DND-41 (cell line): Measurements from ENCODE around the gene PRSS57.

Experiments
- ATAC-seq: fragments of 200-7000 bp; cut with Tn5 transposase; 3 replicates; pipeline ENCODE4 v1.9.1; 2021; ENCODE audit warnings: low read depth; ENCODE audit not compliant: insufficient read depth
- DNase-seq: peaks from one replicate; pipeline ENCODE4 v3.0.0-alpha.2; 2020
- H2AFZ ChIP-seq: 2 replicates; pipeline ENCODE4 v1.6.0; 2012; ENCODE audit warnings: low read depth, low read length
- H3K27ac ChIP-seq: 2 replicates; pipeline ENCODE4 v1.5.1; 2012; ENCODE audit warnings: low read length, inconsistent platforms
- H3K27me3 ChIP-seq: fragments of 200-600 bp; sonication (generic); 2 replicates; pipeline ENCODE4 v1.6.0; 2012; ENCODE audit warnings: low read length, mild to moderate bottlenecking, inconsistent platforms; ENCODE audit not compliant: insufficient read depth, poor library complexity
- H3K36me3 ChIP-seq: 2 replicates; pipeline ENCODE4 v1.5.1; 2012; ENCODE audit warnings: low read length, inconsistent platforms; ENCODE audit not compliant: insufficient read depth
- H3K4me1 ChIP-seq: 2 replicates; pipeline ENCODE4 v1.5.1; 2012; ENCODE audit warnings: mild to moderate bottlenecking, low read length; ENCODE audit not compliant: insufficient read depth
- H3K4me2 ChIP-seq: 2 replicates; pipeline ENCODE4 v1.6.0; 2012; ENCODE audit warnings: mild to moderate bottlenecking, moderate library complexity, low read length, inconsistent platforms; ENCODE audit not compliant: insufficient read depth
- H3K4me3 ChIP-seq, 2 experiments: fragments of 200-600 bp in 1 of 2; shearing (Covaris generic) in 1 of 2; 2 replicates each; pipeline ENCODE4 v1.5.1; 2012 to 2016; ENCODE audit warnings: inconsistent platforms in 2 of 2, low read length in 2 of 2, mild to moderate bottlenecking in 2 of 2, low read depth in 1 of 2, moderate library complexity in 1 of 2
- H3K79me2 ChIP-seq: 2 replicates; pipeline ENCODE4 v1.6.0; 2012; ENCODE audit warnings: low read length, inconsistent platforms; ENCODE audit not compliant: insufficient read depth
- H3K9ac ChIP-seq: 2 replicates; pipeline ENCODE4 v1.6.0; 2012; ENCODE audit warnings: low read depth, mild to moderate bottlenecking, inconsistent platforms, low read length, moderate library complexity
- H3K9me3 ChIP-seq: 2 replicates; pipeline ENCODE4 v1.5.1; 2012; ENCODE audit warnings: low read length, moderate library complexity, mild to moderate bottlenecking, inconsistent platforms; ENCODE audit not compliant: insufficient read depth, severe bottlenecking
- H4K20me1 ChIP-seq: 2 replicates; pipeline ENCODE4 v1.6.0; 2012; ENCODE audit warnings: low read length; ENCODE audit not compliant: insufficient read depth
- EZH2 ChIP-seq: IDR thresholded peaks from 3 replicates; pipeline ENCODE4 v1.6.1; 2012; ENCODE audit warnings: borderline replicate concordance, low read depth, mild to moderate bottlenecking, moderate library complexity, low read length, inconsistent platforms; ENCODE audit not compliant: severe bottlenecking
- TF ChIP-seq, protein P1 (sequence below): IDR thresholded peaks from 2 replicates; pipeline ENCODE4 v1.5.1; 2012; ENCODE audit warnings: borderline replicate concordance, low read length, moderate library complexity, mild to moderate bottlenecking; ENCODE audit not compliant: poor library complexity, severe bottlenecking; ENCODE audit errors: extremely low read depth

PRSS57 gene

DNA sequence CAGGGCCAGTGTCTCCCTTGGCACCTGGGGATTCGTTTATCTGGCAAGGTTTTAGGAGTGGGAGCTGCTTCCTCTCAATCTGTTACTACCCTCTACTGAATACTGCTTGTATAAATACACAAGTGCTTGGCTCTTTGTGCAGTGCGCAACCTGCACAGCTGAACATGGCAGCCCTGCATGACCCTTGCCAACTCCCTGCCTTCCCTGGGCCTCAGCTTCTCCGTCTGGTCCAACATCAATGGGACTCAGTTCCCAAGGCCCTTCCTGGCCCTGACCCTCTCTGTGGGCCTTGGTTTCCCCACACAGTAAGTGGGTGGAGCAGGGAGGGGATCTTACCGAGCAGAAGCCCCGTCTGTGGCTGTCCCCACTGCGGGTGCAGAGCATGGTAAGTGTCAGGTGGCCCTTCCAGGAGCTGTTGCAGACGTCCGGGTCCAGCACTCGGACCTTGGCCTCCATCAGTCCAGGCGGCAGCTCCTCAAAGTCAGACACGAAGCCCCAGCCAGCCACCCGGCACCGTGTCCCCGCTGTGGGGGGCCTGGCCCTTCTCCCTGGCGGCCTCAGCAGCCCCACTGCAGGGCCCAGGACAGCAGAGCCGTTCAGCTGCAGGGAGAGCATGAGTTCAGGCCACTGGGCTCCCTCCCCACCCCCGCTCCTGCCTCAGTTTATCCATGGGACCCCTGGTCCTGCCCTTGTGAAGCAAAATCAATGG lies 8.5 kb downstream of the PRSS57 start:
- H3K27ac ChIP-seq, result no peak overlapping the region
- no peak overlapping the region for H3K4me2 ChIP-seq
- TF ChIP-seq, protein P1, sequence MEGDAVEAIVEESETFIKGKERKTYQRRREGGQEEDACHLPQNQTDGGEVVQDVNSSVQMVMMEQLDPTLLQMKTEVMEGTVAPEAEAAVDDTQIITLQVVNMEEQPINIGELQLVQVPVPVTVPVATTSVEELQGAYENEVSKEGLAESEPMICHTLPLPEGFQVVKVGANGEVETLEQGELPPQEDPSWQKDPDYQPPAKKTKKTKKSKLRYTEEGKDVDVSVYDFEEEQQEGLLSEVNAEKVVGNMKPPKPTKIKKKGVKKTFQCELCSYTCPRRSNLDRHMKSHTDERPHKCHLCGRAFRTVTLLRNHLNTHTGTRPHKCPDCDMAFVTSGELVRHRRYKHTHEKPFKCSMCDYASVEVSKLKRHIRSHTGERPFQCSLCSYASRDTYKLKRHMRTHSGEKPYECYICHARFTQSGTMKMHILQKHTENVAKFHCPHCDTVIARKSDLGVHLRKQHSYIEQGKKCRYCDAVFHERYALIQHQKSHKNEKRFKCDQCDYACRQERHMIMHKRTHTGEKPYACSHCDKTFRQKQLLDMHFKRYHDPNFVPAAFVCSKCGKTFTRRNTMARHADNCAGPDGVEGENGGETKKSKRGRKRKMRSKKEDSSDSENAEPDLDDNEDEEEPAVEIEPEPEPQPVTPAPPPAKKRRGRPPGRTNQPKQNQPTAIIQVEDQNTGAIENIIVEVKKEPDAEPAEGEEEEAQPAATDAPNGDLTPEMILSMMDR, result no peak
- no peak for TF ChIP-seq EZH2
- H3K9me3 ChIP-seq, result no peaks in the 10 kb centered on the region
- no peak overlapping the region for H3K9ac ChIP-seq
- H2AFZ ChIP-seq, result no peak overlapping the region
- no peak overlapping the region for H3K4me3 ChIP-seq
- ATAC-seq (no peak), DNase-seq (no peak)
- no peaks in the 10 kb centered on the region for H3K79me2 ChIP-seq
- no peaks in the 10 kb centered on the region for H3K4me1 ChIP-seq
- H3K36me3 ChIP-seq, result no peaks in the 10 kb centered on the region
- no peaks in the 10 kb centered on the region for H4K20me1 ChIP-seq
- H3K27me3 ChIP-seq, result no peaks in the 10 kb centered on the region

DNA sequence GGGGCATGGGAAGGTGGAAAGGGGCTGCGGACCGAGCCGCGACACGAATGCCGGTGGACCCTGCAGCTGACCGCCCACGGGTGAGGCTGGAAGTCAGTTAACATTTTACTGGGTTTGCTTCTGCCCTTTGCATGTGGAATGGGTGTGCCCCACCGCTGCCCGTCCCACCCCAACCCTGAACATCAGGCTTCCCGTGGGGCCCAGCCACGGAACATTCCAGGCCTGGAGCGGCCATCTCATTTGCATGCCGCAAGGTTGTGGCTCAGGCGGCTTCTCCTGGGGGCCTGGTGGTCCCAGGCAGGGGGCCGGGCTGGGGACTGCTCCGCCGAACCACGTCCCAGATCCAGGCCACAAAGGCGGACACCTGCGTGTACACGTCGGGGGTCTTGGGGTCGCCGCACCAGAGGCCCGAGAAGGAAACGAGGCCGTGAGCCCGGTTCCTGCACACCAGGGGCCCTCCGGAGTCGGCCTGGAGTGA lies 9.8 kb downstream of the PRSS57 start:
- no peak overlapping the region for H3K27ac ChIP-seq
- no peak overlapping the region for H3K4me3 ChIP-seq
- H3K27me3 ChIP-seq, result no peaks in the 10 kb centered on the region
- no peaks in the 10 kb centered on the region for H3K79me2 ChIP-seq
- H4K20me1 ChIP-seq, result no peaks in the 10 kb centered on the region
- no peak for ATAC-seq
- H3K9me3 ChIP-seq, result no peaks in the 10 kb centered on the region
- H3K9ac ChIP-seq, result no peak overlapping the region
- TF ChIP-seq, protein P1, result no peak
- no peak for TF ChIP-seq EZH2
- H3K36me3 ChIP-seq, result no peaks in the 10 kb centered on the region
- peaks cover 8% of the 10 kb centered on the region for H3K4me1 ChIP-seq
- no peak overlapping the region for H3K4me2 ChIP-seq
- DNase-seq, result no peak
- no peak overlapping the region for H2AFZ ChIP-seq

DNA sequence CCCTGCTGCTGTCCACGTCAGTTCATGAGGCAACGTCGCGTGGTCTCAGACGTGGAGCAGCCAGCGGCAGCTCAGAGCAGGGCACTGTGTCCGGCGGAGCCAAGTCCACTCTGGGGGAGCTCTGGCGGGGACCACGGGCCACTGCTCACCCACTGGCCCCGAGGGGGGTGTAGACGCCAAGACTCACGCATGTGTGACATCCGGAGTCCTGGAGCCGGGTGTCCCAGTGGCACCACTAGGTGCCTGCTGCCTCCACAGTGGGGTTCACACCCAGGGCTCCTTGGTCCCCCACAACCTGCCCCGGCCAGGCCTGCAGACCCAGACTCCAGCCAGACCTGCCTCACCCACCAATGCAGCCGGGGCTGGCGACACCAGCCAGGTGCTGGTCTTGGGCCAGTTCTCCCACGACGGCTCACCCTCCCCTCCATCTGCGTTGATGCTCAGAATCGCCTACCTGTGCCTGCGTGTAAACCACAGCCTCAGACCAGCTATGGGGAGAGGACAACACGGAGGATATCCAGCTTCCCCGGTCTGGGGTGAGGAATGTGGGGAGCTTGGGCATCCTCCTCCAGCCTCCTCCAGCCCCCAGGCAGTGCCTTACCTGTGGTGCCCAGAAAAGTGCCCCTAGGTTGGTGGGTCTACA lies 12.5 kb downstream of the PRSS57 start:
- Histone ChIP-seq H3K79me2 (peaks cover 9% of the 10 kb centered on the region), H4K20me1 (peaks cover 14% of the 10 kb centered on the region), H3K36me3 (no peaks in the 10 kb centered on the region; the same call in 1 of the 2 replicates), H3K4me2 (no peak overlapping the region), H3K9me3 (no peaks in the 10 kb centered on the region), H3K9ac (no peak overlapping the region), H3K4me3 (no peak overlapping the region), H2AFZ (no peak overlapping the region), H3K27ac (no peak overlapping the region), H3K27me3 (no peaks in the 10 kb centered on the region), H3K4me1 (peaks cover 19% of the 10 kb centered on the region)
- ATAC-seq (no peak), DNase-seq (no peak)
- no peak for TF ChIP-seq EZH2
- TF ChIP-seq, protein P1, result no peak
